Amniotic epithelial cell (primary cell): ENCODE data around the gene RBBP9.
"Not testable (repeated sequence)": the region's sequence is repeated elsewhere in the genome, so short reads cannot be mapped to it uniquely, and the experiment has no call there.

ENCODE experiments used
- DNase-seq: peaks from one replicate; pipeline ENCODE4 v3.0.0-alpha.2; 2010; ENCODE audit warnings: low read depth

Gene RBBP9

GRCh38 chr20:18496740-18497592 lies at the start of gene RBBP9:
Gene RBBP9, minus strand, starts transcription at chr20:18497225. Its CDS starts 58 bp downstream, at chr20:18497167.
- DNase-seq: peak; percentile 76

DNA sequence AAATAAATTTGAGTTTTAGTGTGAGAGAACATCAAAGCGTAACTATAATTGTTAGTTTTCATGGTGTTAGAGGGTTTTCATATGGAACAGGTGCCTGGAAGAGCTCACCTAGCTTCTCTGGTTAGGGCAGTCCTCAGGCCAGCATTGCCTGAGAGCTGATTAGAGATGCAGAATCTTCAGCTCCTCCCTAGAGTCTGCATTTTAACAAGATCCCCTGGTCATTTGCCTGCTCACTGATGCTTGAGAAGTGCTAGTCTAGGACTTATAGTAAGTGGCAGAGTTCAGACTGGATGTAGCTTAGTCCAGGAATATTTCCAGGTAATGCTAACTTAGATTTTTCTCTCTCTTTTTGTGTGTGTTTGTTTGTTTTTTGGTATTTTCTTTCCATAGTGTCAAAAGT lies 48.5 kb upstream of the RBBP9 start:
- DNase-seq: no peak

DNA sequence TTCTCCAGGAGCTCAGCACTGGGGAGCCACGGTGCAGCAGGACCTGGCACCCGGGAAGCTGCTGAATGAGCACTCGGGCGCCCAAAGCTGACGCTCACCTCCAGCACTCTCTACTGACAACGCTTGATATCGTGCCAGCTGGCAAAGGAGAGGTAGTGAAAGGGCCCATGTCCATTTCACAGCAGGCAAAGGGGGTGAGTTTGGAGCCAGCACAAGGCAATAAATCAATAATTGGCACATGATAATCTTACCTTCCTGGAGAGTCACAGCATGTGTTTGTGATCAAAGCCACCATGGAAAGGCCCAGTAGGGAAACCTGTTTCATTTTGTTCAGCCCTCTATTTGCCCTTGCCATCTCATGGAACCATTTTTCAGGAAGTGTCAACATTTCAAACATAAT lies 46.9 kb upstream of the RBBP9 start:
- no peak for DNase-seq

DNA sequence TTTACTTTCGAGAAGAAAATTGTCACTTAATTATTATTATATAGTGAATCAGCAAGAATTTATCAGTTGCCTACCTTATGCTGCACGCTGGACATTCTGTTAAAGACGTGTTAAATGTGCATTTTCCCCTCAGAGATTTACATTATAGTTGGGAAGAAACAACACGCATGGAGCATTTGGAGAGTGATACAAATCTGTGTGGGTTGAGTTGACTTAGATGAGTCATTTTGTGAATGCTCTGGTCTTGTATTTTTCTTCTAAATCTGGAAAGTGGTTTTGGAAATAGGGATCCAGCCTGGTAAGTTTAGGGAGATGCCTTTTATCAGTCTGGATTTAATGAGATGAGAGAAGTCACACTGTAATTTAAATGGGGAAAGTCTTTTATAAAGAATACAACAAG lies 46.2 kb upstream of the RBBP9 start:
- no peak for DNase-seq

DNA sequence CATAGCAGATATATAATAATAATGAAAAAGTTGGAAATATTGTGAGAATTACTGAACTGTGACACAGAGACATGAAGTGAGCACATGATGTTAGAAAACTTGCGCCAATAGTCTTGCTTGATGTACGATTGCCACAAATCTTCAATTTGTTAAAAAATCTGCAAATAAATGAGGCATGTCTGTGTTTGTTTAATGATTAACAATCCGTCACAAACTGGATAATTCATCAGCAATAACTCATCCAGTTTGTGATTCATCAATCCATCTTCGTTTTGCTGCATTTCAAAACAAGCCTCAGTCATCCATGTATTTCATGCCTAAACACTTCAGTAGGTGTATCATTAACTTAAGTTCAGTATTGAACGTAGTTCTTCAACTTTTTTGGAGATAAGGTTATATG lies 44.7 kb upstream of the RBBP9 start:
- DNase-seq: no peak

DNA sequence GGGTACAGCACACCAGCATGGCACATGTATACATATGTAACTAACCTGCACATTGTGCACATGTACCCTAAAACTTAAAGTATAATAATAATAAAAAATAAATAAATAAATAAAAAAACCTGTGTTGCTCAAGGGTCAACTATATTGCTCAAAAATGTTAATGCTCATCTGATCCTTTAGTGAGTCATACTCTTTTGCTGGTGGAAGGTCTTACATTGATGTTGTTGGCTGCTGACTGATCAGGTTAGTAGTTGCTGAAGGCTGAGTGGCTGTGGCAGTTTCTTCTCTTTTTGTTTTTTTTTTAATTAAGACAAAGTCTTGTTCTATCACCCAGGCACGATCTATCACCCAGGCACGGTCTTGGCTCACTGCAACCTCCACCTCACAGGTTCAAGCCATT lies 40.6 kb upstream of the RBBP9 start:
- peak; percentile 67 for DNase-seq

DNA sequence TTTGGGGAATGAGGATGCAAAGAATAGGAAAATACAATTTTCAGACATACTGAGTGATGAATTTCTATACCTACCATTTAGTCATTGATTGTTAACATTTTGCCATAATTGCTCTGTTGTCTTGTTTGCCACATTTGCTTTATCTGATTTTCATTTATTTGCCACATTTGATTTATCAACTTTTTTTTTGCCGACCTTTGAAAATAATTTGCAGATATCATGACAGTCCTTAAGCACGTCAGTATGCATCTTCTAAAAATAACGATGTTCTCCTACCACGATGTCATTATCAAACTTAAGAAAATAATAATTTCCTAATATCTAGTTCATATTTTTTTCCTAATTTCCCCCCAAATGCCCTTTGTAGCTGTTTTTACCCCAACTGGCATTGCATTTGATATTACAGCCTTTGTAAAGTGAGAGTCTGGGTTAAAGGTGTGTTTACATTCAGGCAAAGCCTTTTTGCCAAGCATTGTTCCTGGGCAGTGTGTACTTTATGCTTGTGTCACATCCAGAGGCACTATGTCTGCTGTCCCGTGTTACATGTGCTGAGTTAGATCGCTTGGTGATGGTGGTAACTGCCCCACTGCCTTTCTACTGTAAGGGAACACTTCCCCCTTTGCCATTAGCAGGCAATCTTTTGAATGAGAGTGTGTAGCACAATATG lies 37.1 kb upstream of the RBBP9 start:
- DNase-seq: no peak

DNA sequence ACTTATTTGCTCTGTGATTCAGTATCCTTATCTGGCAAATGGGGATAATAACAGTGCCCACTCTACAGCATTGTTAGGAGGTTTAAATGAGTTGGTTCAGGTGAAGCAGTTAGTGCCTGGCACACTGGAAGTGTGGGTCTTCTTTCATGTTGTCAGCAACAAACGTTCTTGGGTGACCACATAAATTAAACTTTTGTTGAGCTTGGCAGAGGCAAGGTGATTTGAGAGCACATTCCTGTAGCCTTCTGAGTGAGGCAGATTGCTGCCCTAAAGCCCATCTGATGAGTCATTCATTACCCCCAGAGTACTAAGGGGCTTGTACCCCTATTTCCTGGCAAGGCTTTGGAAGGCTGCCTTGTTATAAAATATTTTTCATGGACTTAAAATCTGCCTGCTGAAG lies 36.5 kb upstream of the RBBP9 start:
- DNase-seq: no peak

- DNase-seq: no peak
These were observed 35.6 kb upstream of the RBBP9 start for GRCh38 chr20:18532626-18533025.

DNA sequence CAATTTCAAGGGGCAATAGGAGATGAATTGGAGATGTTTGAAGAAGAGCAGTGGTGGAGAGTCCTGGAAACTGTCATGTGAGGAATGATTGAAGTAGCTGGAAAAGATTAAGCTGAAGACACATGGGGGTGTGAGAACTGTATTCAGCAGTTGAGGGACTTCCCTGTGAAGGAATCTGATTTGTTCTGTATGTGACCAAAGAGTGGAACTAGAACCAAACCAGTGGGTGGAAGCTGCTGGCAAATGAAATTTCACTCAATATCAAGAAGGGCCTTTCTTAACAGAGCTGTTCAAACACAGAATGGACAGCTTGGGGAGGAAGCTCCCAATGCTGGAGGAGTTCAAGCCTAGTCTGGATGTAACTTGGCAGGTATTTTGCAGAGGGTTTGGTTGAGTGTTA lies 32.0 kb upstream of the RBBP9 start:
- no peak for DNase-seq

DNA sequence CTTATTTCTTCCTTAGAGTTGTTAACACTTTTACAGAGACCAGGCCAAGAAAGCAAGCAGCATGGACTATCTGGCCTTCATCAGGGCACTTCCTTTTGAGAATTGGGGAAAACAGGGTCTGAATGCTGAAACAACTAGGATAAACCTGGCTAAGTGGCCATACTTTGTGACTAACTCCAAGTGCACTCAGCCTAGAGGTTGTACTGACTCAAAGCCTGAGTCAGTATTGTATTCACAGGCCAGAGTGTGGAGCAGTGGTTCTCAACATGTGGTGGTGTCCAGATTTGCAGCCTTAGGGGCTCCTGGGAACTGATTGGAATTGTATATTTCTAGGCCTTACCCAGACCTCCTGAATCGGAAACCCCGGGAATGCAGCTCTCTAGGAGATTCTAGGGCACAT lies 30.8 kb upstream of the RBBP9 start:
- peak; percentile 12 for DNase-seq

DNA sequence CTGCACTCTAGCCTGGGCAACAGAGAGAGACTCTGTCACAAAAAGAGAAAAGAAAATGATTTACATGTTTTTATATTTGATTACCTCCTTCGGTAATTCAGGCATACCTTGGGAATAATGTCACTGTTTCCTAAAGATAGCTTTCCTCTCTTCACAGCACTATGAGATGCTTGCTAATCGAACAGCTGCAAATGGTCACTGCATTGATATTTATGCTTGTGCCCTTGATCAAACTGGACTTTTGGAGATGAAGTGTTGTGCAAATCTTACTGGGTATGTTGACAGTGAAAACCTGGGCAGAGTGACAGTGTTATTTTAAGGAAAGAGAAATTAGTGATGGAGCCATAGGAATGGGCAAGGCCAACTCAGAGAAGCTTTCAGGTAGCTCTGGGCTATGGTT lies 30.3 kb upstream of the RBBP9 start:
- DNase-seq: no peak

- DNase-seq: not testable (repeated sequence)
These were observed 29.7 kb upstream of the RBBP9 start for GRCh38 chr20:18526761-18527160.

DNA sequence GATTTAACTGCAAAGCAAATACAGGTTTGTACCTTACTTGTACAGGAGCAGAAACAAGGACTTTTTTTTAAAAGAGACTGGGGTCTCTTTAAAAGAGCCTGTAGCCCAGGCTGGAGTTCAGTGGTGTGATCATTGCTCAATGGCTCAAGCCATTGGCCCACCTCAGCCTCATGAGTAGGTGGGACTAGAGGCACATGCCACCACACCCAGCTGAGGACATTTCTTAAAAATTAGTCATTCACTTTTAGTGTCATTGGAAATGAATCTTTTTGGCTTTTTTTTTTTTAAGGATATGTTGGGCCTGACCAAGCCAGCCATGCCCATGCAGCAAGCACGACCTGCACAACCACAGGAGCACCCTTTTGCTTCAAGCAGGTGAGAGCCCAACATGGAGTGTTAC lies 27.6 kb upstream of the RBBP9 start:
- peak; percentile 29 for DNase-seq

- DNase-seq: no peak
These were observed 26.0 kb upstream of the RBBP9 start for GRCh38 chr20:18523066-18523465.

GRCh38 chr20:18522066-18522465 lies 25.0 kb upstream of the RBBP9 start:
- DNase-seq: not testable (repeated sequence)

- no peak for DNase-seq
These were observed 18.9 kb upstream of the RBBP9 start for GRCh38 chr20:18515973-18516372.

DNA sequence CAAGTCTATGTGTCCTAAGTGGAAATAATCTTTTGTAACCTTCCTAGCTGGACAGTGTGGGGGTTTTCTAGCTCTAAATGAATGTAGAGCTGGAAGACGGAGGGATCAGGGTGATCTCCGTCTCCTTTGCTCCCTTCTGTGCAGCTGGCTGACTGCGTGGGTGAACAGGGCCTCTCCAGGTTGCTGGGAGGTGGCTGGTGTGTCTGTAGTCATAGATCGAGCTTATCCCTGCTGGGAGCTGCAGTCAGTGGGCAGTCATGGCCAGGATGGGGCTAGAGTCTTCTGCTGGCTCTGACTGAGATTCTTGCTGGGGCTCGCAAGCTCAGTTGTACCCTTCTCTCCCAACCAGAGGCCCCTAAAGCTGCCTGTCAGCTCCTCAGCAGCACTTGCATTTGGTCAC lies 17.1 kb upstream of the RBBP9 start:
- DNase-seq: no peak

GRCh38 chr20:18513208-18513607 lies 16.2 kb upstream of the RBBP9 start:
- DNase-seq: no peak

GRCh38 chr20:18511571-18511970 lies 14.5 kb upstream of the RBBP9 start:
- DNase-seq: no peak

GRCh38 chr20:18507218-18508191 lies 10.5 kb upstream of the RBBP9 start, which contains the start of gene SEC23B:
Gene SEC23B, plus strand, starts transcription at chr20:18507940. Its CDS starts 2,896 bp downstream, at chr20:18510836.
- DNase-seq: peak; percentile 96

DNA sequence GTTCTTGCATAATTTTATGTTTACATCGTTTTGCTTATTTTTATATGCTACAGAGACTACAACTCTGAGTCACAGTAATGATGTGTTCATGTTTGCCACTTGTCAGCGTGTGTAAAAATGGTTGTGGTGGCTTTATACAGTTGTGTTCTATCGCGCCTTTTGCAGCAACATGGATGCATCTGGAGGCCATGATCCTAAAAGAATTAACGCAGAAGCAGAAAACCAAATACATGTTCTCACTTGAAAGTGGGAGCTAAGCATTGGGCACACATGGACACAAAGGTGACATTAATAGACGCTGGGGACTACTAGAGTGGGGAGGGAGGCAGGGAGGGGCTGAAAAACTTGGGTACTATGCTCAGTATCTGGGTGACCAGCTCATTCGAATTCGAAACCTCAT lies 9.7 kb upstream of the RBBP9 start:
- no peak for DNase-seq
